Upper lobe of left lung (tissue), 6 donors: ENCODE data around the gene KNDC1. TPM values are rescaled to one million over a fixed set of nuclear protein-coding genes. Genes with fewer than 3 reads are reported as not detected.
A peak's percentile ranks its signal among the peaks of the same experiment; 100 is the strongest.

Experiments
- ATAC-seq, 2 donors: fragments of 200-7000 bp; cut with Tn5 transposase; one replicate each; pipeline ENCODE4 v1.9.1; 2022; ENCODE audit warnings: mild to moderate bottlenecking in 2 of 2, moderate library complexity in 2 of 2; ENCODE audit not compliant: low FRiP score in 2 of 2
- DNase-seq, 2 donors: peaks; one replicate each; pipeline ENCODE4 v3.0.0-alpha.2; 2019 to 2020
- H3K27ac ChIP-seq, 4 donors: fragments of 200-600 bp; sonication (generic); one replicate each; pipeline ENCODE4 v1.5.1; 2016 to 2019
- H3K27me3 ChIP-seq, 4 donors: fragments of 200-600 bp; sonication (generic); one replicate each; pipeline ENCODE4 v1.5.1; 2017 to 2019
- H3K36me3 ChIP-seq, 4 donors: fragments of 200-600 bp; sonication (generic); one replicate each; pipeline ENCODE4 v1.5.1; 2016 to 2019
- H3K4me1 ChIP-seq, 4 donors: fragments of 200-600 bp; sonication (generic); one replicate each; pipeline ENCODE4 v1.5.1; 2018 to 2019
- H3K4me3 ChIP-seq, 4 donors: fragments of 200-600 bp; sonication (generic); one replicate each; pipeline ENCODE4 v1.5.1; 2017 to 2019; ENCODE audit warnings: mild to moderate bottlenecking in 2 of 4, moderate library complexity in 1 of 4
- H3K9me3 ChIP-seq, 4 donors: fragments of 200-600 bp; sonication (generic); one replicate each; pipeline ENCODE4 v1.5.1; 2018 to 2019
- EP300 ChIP-seq, 4 donors: sonication (generic); formaldehyde crosslinking; IDR thresholded peaks; one replicate each; pipeline ENCODE4 v1.5.1; 2017; ENCODE audit warnings: antibody characterized with exemption in 4 of 4, control low read depth in 2 of 4
- POLR2A ChIP-seq, 4 donors: fragments of 450-650 bp; IDR thresholded peaks; one replicate each; pipeline ENCODE4 v1.5.1; 2016 to 2017; ENCODE audit warnings: antibody characterized with exemption in 4 of 4, mild to moderate bottlenecking in 2 of 4
- POLR2AphosphoS5 ChIP-seq, 2 donors: sonication (generic); formaldehyde crosslinking; IDR thresholded peaks; one replicate each; pipeline ENCODE4 v1.5.1; 2017; ENCODE audit warnings: antibody characterized with exemption in 2 of 2
- WGBS, 2 donors: methylation state at CpG; one replicate each; pipeline ENCODE4 v1.1.5; 2017 to 2018; 5-methylcytosine and 5-hydroxymethylcytosine counted together
- total RNA-seq, 6 donors: library from RNA; depleted of rRNA in 4 of 6; stranded (reverse); fragments of >200 nt in 4 of 6; gene quantifications; one replicate each; pipeline versions ENCODE4 v1.1.0 to v1.2.1, GENCODE V29; 2016 to 2021
- TF ChIP-seq, protein P1 (sequence below), 6 experiments: fragments of 450-650 bp in 4 of 6; fragments of 200-600 bp in 2 of 6; sonication (generic) in 2 of 6; IDR thresholded peaks; one replicate each; pipeline ENCODE4 v1.5.1; 2016 to 2019; ENCODE audit warnings: antibody characterized with exemption in 6 of 6
- donor health status: DM: no; HTN: no; CAD: no; lungs with moderate emphysema.
- donor health status: DM: no; HTN: yes; CAD: no; lungs with severe emphysema.

Gene KNDC1
- total RNA-seq, 6 donors from 2014 or later, result 7.1 to 30.3 (median 15.5) TPM

DNA sequence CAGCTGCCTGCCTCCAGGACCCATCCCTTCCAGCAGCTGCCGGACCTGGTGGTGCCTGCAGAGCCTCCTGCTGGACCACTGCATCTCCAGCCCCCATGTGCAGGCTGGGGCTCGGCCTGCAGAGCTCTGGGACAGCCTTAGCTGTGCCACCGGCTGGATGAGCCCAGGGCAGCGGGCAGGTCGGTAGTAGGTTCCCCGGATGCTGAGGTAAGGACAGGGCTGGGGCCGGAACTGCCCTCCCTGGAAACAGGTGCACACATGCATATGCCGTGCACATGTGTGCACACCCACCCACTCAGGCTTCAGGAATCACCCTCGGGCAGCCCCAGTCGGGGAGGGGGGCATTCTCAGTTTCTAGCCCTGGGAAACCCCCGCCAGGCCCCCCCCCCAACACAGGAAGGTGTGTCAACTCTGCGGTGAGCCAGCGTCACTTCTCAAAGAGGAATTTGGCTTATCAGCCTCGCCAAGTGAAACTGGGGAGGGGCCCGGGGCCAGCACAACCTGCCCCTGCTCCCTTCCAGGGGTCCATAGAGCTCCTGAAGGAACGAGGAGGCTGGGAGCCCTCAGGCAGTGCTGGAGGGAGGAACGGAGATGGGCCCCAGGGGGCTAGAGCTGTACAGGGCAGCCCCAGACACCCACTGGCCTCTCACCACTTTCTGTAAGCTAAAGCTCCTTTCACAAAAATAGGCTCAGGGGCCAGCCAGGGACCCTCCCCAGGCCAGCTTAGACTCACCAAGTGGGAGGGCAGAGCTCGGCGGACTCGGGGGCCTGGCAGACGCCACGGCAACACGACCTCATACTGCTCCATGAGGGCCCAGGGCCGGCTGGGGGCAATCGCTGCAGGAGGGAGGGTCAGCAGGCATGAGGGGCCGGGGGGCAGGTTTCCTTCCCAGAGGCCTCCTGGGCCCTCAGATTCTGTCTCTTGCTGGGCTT, 115.0 kb downstream of the KNDC1 start:
- DNase-seq (peak; percentile 75 to 82), ATAC-seq (peak in 1 of 2 donors; percentile 11)
- Histone ChIP-seq H3K4me1 (peaks cover 16 to 55% (median 39%) of the 10 kb centered on the region in 4 donors), H3K36me3 (peaks cover 5 to 48% (median 25%) of the 10 kb centered on the region in 4 donors), H3K4me3 (peak overlapping the region in 3 of 4 donors; percentile 39 to 44 (median 40)), H3K27me3 (peaks cover 0 to 4% (median 0%) of the 10 kb centered on the region in 4 donors), H3K27ac (peak overlapping the region; percentile 31 to 89 (median 85)), H3K9me3 (no peaks in the 10 kb centered on the region)
- TF ChIP-seq, protein P1, sequence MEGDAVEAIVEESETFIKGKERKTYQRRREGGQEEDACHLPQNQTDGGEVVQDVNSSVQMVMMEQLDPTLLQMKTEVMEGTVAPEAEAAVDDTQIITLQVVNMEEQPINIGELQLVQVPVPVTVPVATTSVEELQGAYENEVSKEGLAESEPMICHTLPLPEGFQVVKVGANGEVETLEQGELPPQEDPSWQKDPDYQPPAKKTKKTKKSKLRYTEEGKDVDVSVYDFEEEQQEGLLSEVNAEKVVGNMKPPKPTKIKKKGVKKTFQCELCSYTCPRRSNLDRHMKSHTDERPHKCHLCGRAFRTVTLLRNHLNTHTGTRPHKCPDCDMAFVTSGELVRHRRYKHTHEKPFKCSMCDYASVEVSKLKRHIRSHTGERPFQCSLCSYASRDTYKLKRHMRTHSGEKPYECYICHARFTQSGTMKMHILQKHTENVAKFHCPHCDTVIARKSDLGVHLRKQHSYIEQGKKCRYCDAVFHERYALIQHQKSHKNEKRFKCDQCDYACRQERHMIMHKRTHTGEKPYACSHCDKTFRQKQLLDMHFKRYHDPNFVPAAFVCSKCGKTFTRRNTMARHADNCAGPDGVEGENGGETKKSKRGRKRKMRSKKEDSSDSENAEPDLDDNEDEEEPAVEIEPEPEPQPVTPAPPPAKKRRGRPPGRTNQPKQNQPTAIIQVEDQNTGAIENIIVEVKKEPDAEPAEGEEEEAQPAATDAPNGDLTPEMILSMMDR (IDR thresholded peaks at IDR 0.05), result no peak
- peak in 1 of 4 donors; percentile 33 for TF ChIP-seq POLR2A (IDR thresholded peaks at IDR 0.05)
- TF ChIP-seq POLR2AphosphoS5 (IDR thresholded peaks at IDR 0.05), result peak in 1 of 2 donors; percentile 23
- TF ChIP-seq EP300 (IDR thresholded peaks at IDR 0.05), result no peak
- 27 to 33% methylated on average over 3 to 26 of the region's 26 CpGs for WGBS, 2 donors

DNA sequence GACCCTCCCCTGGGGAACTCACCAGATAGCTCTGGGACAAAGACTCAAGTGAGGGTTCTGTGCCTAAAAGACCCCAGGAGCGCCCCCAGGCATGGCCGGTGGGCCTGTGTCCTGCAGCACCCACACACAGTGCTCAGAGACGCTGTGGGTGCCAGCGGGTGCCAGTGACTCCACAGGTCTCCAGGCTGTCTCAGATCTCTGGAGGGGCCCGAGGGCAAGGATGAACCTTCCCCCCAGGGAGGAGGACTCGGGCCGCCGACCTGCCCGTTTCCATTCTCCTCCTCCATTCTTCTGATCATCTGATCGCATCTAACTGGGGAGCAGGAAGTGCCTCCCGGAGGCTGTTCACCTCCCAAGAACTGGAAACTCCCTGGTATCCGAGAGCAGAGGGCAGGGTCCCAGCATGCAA, 115.7 kb downstream of the KNDC1 start:
- peaks cover 0 to 4% (median 0%) of the 10 kb centered on the region in 4 donors for H3K27me3 ChIP-seq
- peaks cover 16 to 55% (median 40%) of the 10 kb centered on the region in 4 donors for H3K4me1 ChIP-seq
- H3K4me3 ChIP-seq, result peak overlapping the region in 3 of 4 donors; percentile 39 to 44 (median 40)
- WGBS, 2 donors, result 0 to 13% methylated on average over 1 to 8 of the region's 12 CpGs
- peak overlapping the region; percentile 31 to 89 (median 85) for H3K27ac ChIP-seq
- DNase-seq (peak in 1 of 2 donors; percentile 81), ATAC-seq (no peak)
- TF ChIP-seq POLR2A (IDR thresholded peaks at IDR 0.05), result peak in 1 of 4 donors; percentile 2
- no peak for TF ChIP-seq POLR2AphosphoS5 (IDR thresholded peaks at IDR 0.05)
- TF ChIP-seq, protein P1 (IDR thresholded peaks at IDR 0.05), result no peak
- TF ChIP-seq EP300 (IDR thresholded peaks at IDR 0.05), result no peak
- peaks cover 5 to 48% (median 26%) of the 10 kb centered on the region in 4 donors for H3K36me3 ChIP-seq
- no peaks in the 10 kb centered on the region for H3K9me3 ChIP-seq

Other genes with a start within 250 kb of the KNDC1 start
- 10 to 100 TPM in 2 of 6 donors, 1 to 10 TPM in 3, under 1 TPM in 1; 0.60 to 28.3 (median 8.0) TPM for gene CFAP46, start 217.6 kb upstream of the KNDC1 start, total RNA-seq
- 1 to 10 TPM in 1 of 6 donors, under 1 TPM in 4, not detected in 1; 0.30 to 1.0 (median 0.39) TPM for gene ADGRA1, start 72.3 kb upstream of the KNDC1 start, total RNA-seq
- under 1 TPM in 2 of 6 donors, not detected in 4; 0.26 to 0.37 TPM for gene UTF1, start 70.0 kb downstream of the KNDC1 start, total RNA-seq
- 10 to 100 TPM in 1 of 6 donors, 1 to 10 TPM in 5; 1.7 to 11.5 (median 4.4) TPM for gene VENTX, start 77.6 kb downstream of the KNDC1 start, total RNA-seq
- 10 to 100 TPM; 10.4 to 93.2 (median 32.9) TPM for gene ADAM8, start 116.6 kb downstream of the KNDC1 start, total RNA-seq
- gene TUBGCP2, start 148.7 kb downstream of the KNDC1 start, total RNA-seq, result 100 to 1,000 TPM in 1 of 6 donors, 10 to 100 TPM in 5; 41.7 to 106 (median 56.3) TPM
- 10 to 100 TPM; 12.6 to 44.2 (median 33.0) TPM for gene ZNF511, start 148.7 kb downstream of the KNDC1 start, total RNA-seq
- gene CALY, start 176.7 kb downstream of the KNDC1 start, total RNA-seq, result 1 to 10 TPM in 1 of 6 donors, not detected in 5; 7.4 TPM
- gene PRAP1, start 187.2 kb downstream of the KNDC1 start, total RNA-seq, result not detected
- gene FUOM, start 197.8 kb downstream of the KNDC1 start, total RNA-seq, result 10 to 100 TPM; 15.4 to 37.5 (median 26.0) TPM
- 10 to 100 TPM; 32.5 to 69.6 (median 53.2) TPM for gene ECHS1, start 213.1 kb downstream of the KNDC1 start, total RNA-seq
- gene PAOX, start 219.0 kb downstream of the KNDC1 start, total RNA-seq, result 10 to 100 TPM in 3 of 6 donors, 1 to 10 TPM in 3; 4.7 to 24.1 (median 10.3) TPM
- gene MTG1, start 233.9 kb downstream of the KNDC1 start, total RNA-seq, result 100 to 1,000 TPM in 1 of 6 donors, 10 to 100 TPM in 5; 21.0 to 155 (median 40.8) TPM